CD4-positive, alpha-beta T cell (primary cell): ENCODE data around the gene MTRF1. TPM values are rescaled to one million over a fixed set of nuclear protein-coding genes. Genes with fewer than 3 reads are reported as not detected.
A peak's percentile ranks its signal among the peaks of the same experiment; 100 is the strongest.

Experiments used
- ATAC-seq: fragments of 200-7000 bp; cut with Tn5 transposase; one replicate; pipeline ENCODE4 v1.10.0; 2022; ENCODE audit warnings: mild to moderate bottlenecking; ENCODE audit not compliant: poor library complexity
- CTCF ChIA-PET: fragments of 350-600 bp; sonication (Branson Sonifier 250); formaldehyde crosslinking; loops from one replicate; lab custom pipeline; 2021; ENCODE audit warnings: antibody characterized with exemption, inconsistent platforms; lab: Charles Lee
- POLR2A ChIA-PET: fragments of 350-600 bp; sonication (Branson Sonifier 250); formaldehyde crosslinking; loops from one replicate; lab custom pipeline; 2021; ENCODE audit warnings: antibody characterized with exemption, inconsistent platforms; lab: Charles Lee
- DNase-seq, 14 experiments: peaks; one replicate each; pipeline ENCODE4 v3.0.0-alpha.2; 2013 to 2020; ENCODE audit warnings: mixed read lengths in 2 of 14
- H3K27ac ChIP-seq, 2 donors: one replicate each; pipeline versions ENCODE4 v1.5.1 to v1.7.0; 2013; ENCODE audit warnings: low read length in 2 of 2, low read depth in 1 of 2, mild to moderate bottlenecking in 1 of 2
- H3K27me3 ChIP-seq, 2 experiments: 1 replicate in 1 of 2; 2 replicates in 1 of 2; pipeline versions ENCODE4 v1.6.1 to v1.7.0; 2013; ENCODE audit warnings: low read length in 2 of 2, control low read depth in 1 of 2, mild to moderate bottlenecking in 1 of 2, moderate library complexity in 1 of 2; ENCODE audit not compliant: insufficient read depth in 2 of 2, control insufficient read depth in 1 of 2
- H3K36me3 ChIP-seq: one replicate; pipeline ENCODE4 v1.6.1; 2013; ENCODE audit warnings: low read length, control low read depth; ENCODE audit not compliant: insufficient read depth
- H3K4me1 ChIP-seq: one replicate; pipeline ENCODE4 v1.6.1; 2013; ENCODE audit warnings: low read length, control low read depth; ENCODE audit not compliant: insufficient read depth
- H3K4me3 ChIP-seq: one replicate; pipeline ENCODE4 v1.5.1; 2013; ENCODE audit warnings: mild to moderate bottlenecking, low read length, moderate library complexity
- H3K9me3 ChIP-seq, 2 experiments: 1 replicate in 1 of 2; 2 replicates in 1 of 2; pipeline versions ENCODE4 v1.6.1 to v1.7.0; 2013; ENCODE audit warnings: low read length in 2 of 2, mild to moderate bottlenecking in 2 of 2, control low read depth in 1 of 2, moderate library complexity in 1 of 2; ENCODE audit not compliant: control insufficient read depth in 1 of 2, insufficient read depth in 1 of 2
- H3K27ac Mint-ChIP-seq: one replicate; pipeline ENCODE4 v1.8.0; 2020; ENCODE audit warnings: mixed read lengths
- H3K27me3 Mint-ChIP-seq: one replicate; pipeline ENCODE4 v1.8.0; 2021; ENCODE audit warnings: mixed read lengths
- H3K36me3 Mint-ChIP-seq: one replicate; pipeline ENCODE4 v1.8.0; 2021; ENCODE audit warnings: low read depth, mixed read lengths
- H3K4me1 Mint-ChIP-seq: one replicate; pipeline ENCODE4 v1.8.0; 2021; ENCODE audit warnings: low read depth, mixed read lengths
- H3K4me3 Mint-ChIP-seq: one replicate; pipeline ENCODE4 v1.8.0; 2020; ENCODE audit warnings: mild to moderate bottlenecking, mixed read lengths
- H3K9me3 Mint-ChIP-seq: one replicate; pipeline ENCODE4 v1.8.0; 2020; ENCODE audit warnings: mixed read lengths
- CTCF ChIP-seq: fragments of 200-600 bp; IDR thresholded peaks from one replicate; pipeline ENCODE4 v1.8.0; 2022; ENCODE audit warnings: antibody characterized with exemption, mild to moderate bottlenecking
- intact Hi-C, 2 experiments: fragments of 100-400 bp; cut with DNase I in 1 of 2; cut with micrococcal nuclease in 1 of 2; formaldehyde crosslinking; loops; one replicate each; pipeline versions ENCODE4 v1.15.1 to v1.9.0; 2023 to 2025; cut with DNase I, micrococcal nuclease
- polyA plus RNA-seq, 2 donors: library from polyadenylated mRNA; unstranded; fragments of 120-200 nt; gene quantifications; one replicate each; pipeline ENCODE4 v1.2.1, GENCODE V29; 2013
- total RNA-seq, 174 experiments: library from RNA in 2 of 174; stranded (reverse) in 2 of 174; gene quantifications; one replicate each; pipeline ENCODE4 v1.2.3 and lab custom pipeline; 2021 to 2026

Gene MTRF1
- total RNA-seq (10 to 100 TPM; 15.7 to 17.8 TPM), total RNA-seq (lab: John Stamatoyannopoulos, UW) (9.9 to 44.3 (median 25.4) reads per million in 172 experiments)
- 17.8 TPM for polyA plus RNA-seq (2013, experiment 1 of 2)
- 22.1 TPM for polyA plus RNA-seq (2013, experiment 2 of 2)

- Histone ChIP-seq H3K27me3 (no peaks in the 10 kb centered on the region), H3K9me3 (peaks cover 0 to 3% of the 10 kb centered on the region in 2 experiments), H3K4me1 (peaks cover 13% of the 10 kb centered on the region), H3K36me3 (peaks cover 16% of the 10 kb centered on the region), H3K27ac (peak within 1 kb of the TSS; percentile 77 to 78), H3K4me3 (peak within 1 kb of the TSS; percentile 68)
- CTCF ChIA-PET = interaction anchor here (1.4 kb wide), 1 partner anchor 67 kb away, joined by 3 read pairs; no protein-coding TSS in a partner anchor
- ATAC-seq (peak; percentile 92), DNase-seq (peak; percentile 62 to 91 (median 76))
- H3K27me3 Mint-ChIP-seq = no peaks in the 10 kb centered on the region
- POLR2A ChIA-PET = interaction anchor here (0.5 to 2.7 kb wide), 11 partner anchors 9 to 599 kb away, joined by 3 to 12 read pairs (median 4); partner anchors contain the start of gene WBP4
- peaks cover 48% of the 10 kb centered on the region for H3K36me3 Mint-ChIP-seq
- H3K4me3 Mint-ChIP-seq = peak within 1 kb of the TSS; percentile 99
- intact Hi-C loops = loop anchor here (1.0 to 10.0 kb wide), 7 partner anchors 48 to 1009 kb away; partner anchors contain the start of genes KBTBD7 (in 2 of the 2), NAA16 (in 2 of the 2), AKAP11 (in 1 of the 2) and KBTBD6 (in 1 of the 2)
- no peak for TF ChIP-seq CTCF
- H3K4me1 Mint-ChIP-seq = peaks cover 36% of the 10 kb centered on the region
- H3K27ac Mint-ChIP-seq = peak within 1 kb of the TSS; percentile 96
- H3K9me3 Mint-ChIP-seq = peaks cover 1% of the 10 kb centered on the region
These were observed at the start of gene MTRF1 for GRCh38 chr13:41263261-41263971. MTRF1 (minus strand) TSS chr13:41263576; CDS start chr13:41260907, 2,669 bp downstream.

- intact Hi-C loops = loop anchor here (5.0 to 10.0 kb wide), 4 partner anchors 34 to 248 kb away; partner anchors contain the start of genes KBTBD6 (in 1 of the 2), KBTBD7 (in 1 of the 2) and WBP4 (in 1 of the 2)
- Histone ChIP-seq H3K27ac (no peak overlapping the region), H3K9me3 (no peaks in the 10 kb centered on the region), H3K36me3 (no peaks in the 10 kb centered on the region), H3K4me1 (peaks cover 38% of the 10 kb centered on the region), H3K27me3 (no peaks in the 10 kb centered on the region), H3K4me3 (peak overlapping the region; percentile 90)
- POLR2A ChIA-PET = interaction anchor here (1.6 to 1.9 kb wide), 2 partner anchors 9 to 50 kb away, joined by 4 to 7 read pairs; partner anchors contain the start of gene MTRF1
- Mint-ChIP-seq H3K9me3 (no peaks in the 10 kb centered on the region), H3K36me3 (peaks cover 33% of the 10 kb centered on the region), H3K4me3 (peak overlapping the region; percentile 88), H3K4me1 (peaks cover 69% of the 10 kb centered on the region), H3K27ac (peak overlapping the region; percentile 98), H3K27me3 (no peaks in the 10 kb centered on the region)
- ATAC-seq (no peak), DNase-seq (no peak)
- TF ChIP-seq CTCF = no peak
- CTCF ChIA-PET = no interaction called here
These were observed 49.7 kb upstream of the MTRF1 start for GRCh38 chr13:41313117-41313516.

- Histone ChIP-seq H3K36me3 (no peaks in the 10 kb centered on the region), H3K9me3 (no peaks in the 10 kb centered on the region), H3K27ac (peak overlapping the region in 1 of 2 donors; percentile 85), H3K27me3 (no peaks in the 10 kb centered on the region), H3K4me3 (peak overlapping the region; percentile 90), H3K4me1 (peaks cover 38% of the 10 kb centered on the region)
- CTCF ChIA-PET = interaction anchor here (0.5 to 1.0 kb wide), 3 partner anchors 9 to 736 kb away, joined by 3 read pairs; no protein-coding TSS in a partner anchor
- no peaks in the 10 kb centered on the region for H3K27me3 Mint-ChIP-seq
- peaks cover 23% of the 10 kb centered on the region for H3K36me3 Mint-ChIP-seq
- ATAC-seq = no peak
- intact Hi-C loops = loop anchor here (5.0 to 10.0 kb wide), 4 partner anchors 35 to 247 kb away; partner anchors contain the start of genes KBTBD6 (in 1 of the 2), KBTBD7 (in 1 of the 2) and WBP4 (in 1 of the 2)
- H3K4me1 Mint-ChIP-seq = peaks cover 59% of the 10 kb centered on the region
- H3K27ac Mint-ChIP-seq = peak overlapping the region; percentile 98
- TF ChIP-seq CTCF = no peak
- POLR2A ChIA-PET = interaction anchor here (1.2 to 1.9 kb wide), 3 partner anchors 10 to 251 kb away, joined by 4 to 7 read pairs (median 4); partner anchors contain the start of genes MTRF1 and WBP4
- H3K9me3 Mint-ChIP-seq = no peaks in the 10 kb centered on the region
- DNase-seq = peak in 3 of 14 experiments; percentile 13 to 45 (median 41)
- H3K4me3 Mint-ChIP-seq = peak overlapping the region; percentile 97
These were observed 48.8 kb upstream of the MTRF1 start for GRCh38 chr13:41312176-41312500.
